NCI-H2029 (cell line): ENCODE results near the gene SLC7A6.

ENCODE experiments used
- DNase-seq: peaks from one replicate; lab custom pipeline; 2025; lab: John Stamatoyannopoulos, UW

Gene SLC7A6

GRCh38 chr16:68264128-68265077 lies at the start of gene SLC7A6:
Gene SLC7A6, plus strand, starts transcription at chr16:68264526. Its CDS starts 10,201 bp downstream, at chr16:68274727.
- DNase-seq: no peak

- DNase-seq: no peak
These were observed 49.6 kb upstream of the SLC7A6 start for GRCh38 chr16:68214726-68215125.

- no peak for DNase-seq
These were observed 49.0 kb upstream of the SLC7A6 start for GRCh38 chr16:68215302-68215701.

- no peak for DNase-seq
These were observed 48.1 kb upstream of the SLC7A6 start for GRCh38 chr16:68216240-68216639.

- DNase-seq: no peak
These were observed 46.8 kb upstream of the SLC7A6 start for GRCh38 chr16:68217506-68217905.

- DNase-seq: no peak
These were observed 44.5 kb upstream of the SLC7A6 start for GRCh38 chr16:68219725-68220351.

GRCh38 chr16:68223072-68223471 lies 41.3 kb upstream of the SLC7A6 start:
- DNase-seq: no peak

GRCh38 chr16:68226116-68226515 lies 38.2 kb upstream of the SLC7A6 start:
- no peak for DNase-seq

GRCh38 chr16:68227183-68227793 lies 37.0 kb upstream of the SLC7A6 start:
- no peak for DNase-seq

GRCh38 chr16:68227850-68228553 lies 36.3 kb upstream of the SLC7A6 start:
- DNase-seq: no peak

- no peak for DNase-seq
These were observed 35.7 kb upstream of the SLC7A6 start for GRCh38 chr16:68228652-68229051.

GRCh38 chr16:68229431-68230175 lies 34.7 kb upstream of the SLC7A6 start:
- no peak for DNase-seq

- DNase-seq: no peak
These were observed 34.2 kb upstream of the SLC7A6 start for GRCh38 chr16:68230176-68230571.

- no peak for DNase-seq
These were observed 33.4 kb upstream of the SLC7A6 start for GRCh38 chr16:68230956-68231355.

- no peak for DNase-seq
These were observed 32.8 kb upstream of the SLC7A6 start for GRCh38 chr16:68231384-68232136.

GRCh38 chr16:68232335-68232734 lies 32.0 kb upstream of the SLC7A6 start:
- DNase-seq: no peak

GRCh38 chr16:68233085-68233834 lies 31.1 kb upstream of the SLC7A6 start:
- no peak for DNase-seq

- DNase-seq: no peak
These were observed 30.5 kb upstream of the SLC7A6 start for GRCh38 chr16:68233835-68234187.

GRCh38 chr16:68234188-68235107 lies 29.9 kb upstream of the SLC7A6 start:
- peak; percentile 95 for DNase-seq
